RWPE1 (cell line): ENCODE data around the gene SIMC1.

Experiments
- CTCF ChIA-PET: fragments of 350-600 bp; sonication (Branson Sonifier 250); formaldehyde crosslinking; extraction: SDS; loops from one replicate; lab custom pipeline; 2021; lab: Yijun Ruan, JAX
- POLR2A ChIA-PET: fragments of 400-600 bp; formaldehyde crosslinking; extraction: SDS; loops from one replicate; lab custom pipeline; 2020; ENCODE audit warnings: antibody characterized with exemption; ENCODE audit not compliant: low non-redundant PET; lab: Yijun Ruan, JAX
- DNase-seq: peaks from one replicate; pipeline ENCODE4 v3.0.0; 2012; ENCODE audit warnings: low spot score
- H3K27ac ChIP-seq: fragments of 450-650 bp; 2 replicates; pipeline ENCODE4 v1.5.1; 2017
- TF ChIP-seq, protein P1 (sequence below): fragments of 450-650 bp; conservative IDR thresholded peaks from 2 replicates; pipeline ENCODE4 v1.5.1; 2017; ENCODE audit warnings: low read depth, mild to moderate bottlenecking

SIMC1 gene

GRCh38 chr5:176337913-176338312, 99.7 kb downstream of the SIMC1 start:
- TF ChIP-seq, protein P1, sequence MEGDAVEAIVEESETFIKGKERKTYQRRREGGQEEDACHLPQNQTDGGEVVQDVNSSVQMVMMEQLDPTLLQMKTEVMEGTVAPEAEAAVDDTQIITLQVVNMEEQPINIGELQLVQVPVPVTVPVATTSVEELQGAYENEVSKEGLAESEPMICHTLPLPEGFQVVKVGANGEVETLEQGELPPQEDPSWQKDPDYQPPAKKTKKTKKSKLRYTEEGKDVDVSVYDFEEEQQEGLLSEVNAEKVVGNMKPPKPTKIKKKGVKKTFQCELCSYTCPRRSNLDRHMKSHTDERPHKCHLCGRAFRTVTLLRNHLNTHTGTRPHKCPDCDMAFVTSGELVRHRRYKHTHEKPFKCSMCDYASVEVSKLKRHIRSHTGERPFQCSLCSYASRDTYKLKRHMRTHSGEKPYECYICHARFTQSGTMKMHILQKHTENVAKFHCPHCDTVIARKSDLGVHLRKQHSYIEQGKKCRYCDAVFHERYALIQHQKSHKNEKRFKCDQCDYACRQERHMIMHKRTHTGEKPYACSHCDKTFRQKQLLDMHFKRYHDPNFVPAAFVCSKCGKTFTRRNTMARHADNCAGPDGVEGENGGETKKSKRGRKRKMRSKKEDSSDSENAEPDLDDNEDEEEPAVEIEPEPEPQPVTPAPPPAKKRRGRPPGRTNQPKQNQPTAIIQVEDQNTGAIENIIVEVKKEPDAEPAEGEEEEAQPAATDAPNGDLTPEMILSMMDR = no peak
- CTCF ChIA-PET = no interaction called here
- H3K27ac ChIP-seq = no peak overlapping the region
- POLR2A ChIA-PET = no interaction called here
- DNase-seq = no peak

DNA sequence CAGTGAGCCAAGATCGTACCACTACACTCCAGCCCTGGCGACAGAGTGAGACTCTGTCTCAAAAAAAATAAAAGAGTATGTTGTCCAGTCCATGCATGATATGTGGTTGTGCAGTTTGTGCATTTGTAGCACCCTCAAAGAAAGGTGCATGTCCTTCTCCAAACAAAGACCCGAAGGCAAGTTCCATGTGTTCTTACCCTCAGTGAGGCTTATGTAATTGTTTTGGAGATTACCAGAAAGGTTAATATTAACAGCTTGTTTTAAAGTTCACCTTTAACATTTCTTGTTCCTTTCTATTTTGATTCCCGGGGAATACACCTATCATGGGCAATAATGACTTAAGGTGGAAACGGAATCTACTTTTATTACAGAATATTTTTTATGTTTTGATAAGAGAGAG, 101.1 kb downstream of the SIMC1 start:
- DNase-seq = no peak
- ChIA-PET POLR2A (no interaction called here), CTCF (interaction anchor here (0.6 kb wide), 1 partner anchor 610 kb away, joined by 4 read pairs; no protein-coding TSS in a partner anchor)
- no peak overlapping the region for H3K27ac ChIP-seq
- TF ChIP-seq, protein P1 = no peak

DNA sequence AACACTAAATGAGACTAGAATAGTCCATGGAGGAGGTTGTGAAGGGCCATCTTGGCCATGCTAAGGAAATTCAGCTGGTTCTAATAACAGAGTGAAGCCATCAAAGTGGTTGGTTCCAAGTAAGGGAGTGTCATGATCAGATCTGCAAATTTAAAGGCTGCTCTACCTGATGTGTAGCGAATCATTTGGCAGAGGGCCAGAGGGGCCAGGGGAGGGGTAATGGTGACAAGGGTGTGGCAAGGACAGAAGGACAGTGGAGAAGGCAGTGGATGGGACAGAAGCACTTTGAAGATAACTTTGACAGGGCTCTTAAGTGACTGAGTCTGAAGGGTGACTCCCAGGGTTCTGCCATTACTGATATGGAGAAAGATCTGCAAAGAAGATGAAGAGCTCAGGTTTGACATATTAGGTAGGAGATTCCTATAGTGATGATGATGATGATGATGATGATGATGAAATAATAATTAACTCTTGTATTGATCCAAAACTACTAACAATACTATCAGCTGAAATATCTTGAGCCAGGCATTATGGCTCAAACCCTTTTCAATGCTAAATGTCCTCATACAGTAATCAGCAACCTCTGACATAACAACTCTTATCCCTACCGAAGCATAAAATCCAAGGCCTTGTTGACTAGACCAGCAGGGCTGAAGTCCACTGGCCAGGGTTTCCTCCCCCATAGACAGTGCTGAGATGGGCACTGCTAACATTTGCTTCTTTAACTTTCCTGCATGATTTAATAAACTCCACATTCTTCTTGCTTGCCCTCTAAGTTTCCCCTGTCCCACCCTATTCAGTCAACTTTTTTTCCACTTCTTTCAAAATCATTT, 103.3 kb downstream of the SIMC1 start:
- CTCF ChIA-PET = interaction anchor here (0.6 to 0.7 kb wide), 2 partner anchors 12 to 20 kb away, joined by 3 to 4 read pairs; no protein-coding TSS in a partner anchor
- no peak overlapping the region for H3K27ac ChIP-seq
- POLR2A ChIA-PET = no interaction called here
- no peak for DNase-seq
- TF ChIP-seq, protein P1 = no peak

DNA sequence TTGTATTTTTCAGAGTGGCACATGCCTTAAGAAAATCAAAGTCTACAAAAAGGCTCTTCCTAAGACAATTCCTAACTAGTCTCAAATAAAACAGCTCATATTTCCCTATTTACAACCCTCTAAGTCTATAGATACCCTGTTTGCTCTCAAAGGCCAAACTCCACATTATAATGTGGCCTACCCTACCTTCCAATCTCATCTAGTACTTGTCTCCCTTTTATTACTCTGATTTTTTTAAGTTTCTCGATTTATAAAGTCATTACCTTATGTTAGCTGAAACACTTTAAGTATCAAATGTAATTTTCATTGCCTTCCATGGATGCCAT, 103.9 kb downstream of the SIMC1 start:
- no peak for DNase-seq
- CTCF ChIA-PET = interaction anchor here (0.6 to 0.7 kb wide), 2 partner anchors 11 to 19 kb away, joined by 3 to 4 read pairs; no protein-coding TSS in a partner anchor
- no peak overlapping the region for H3K27ac ChIP-seq
- TF ChIP-seq, protein P1 = no peak
- POLR2A ChIA-PET = no interaction called here

DNA sequence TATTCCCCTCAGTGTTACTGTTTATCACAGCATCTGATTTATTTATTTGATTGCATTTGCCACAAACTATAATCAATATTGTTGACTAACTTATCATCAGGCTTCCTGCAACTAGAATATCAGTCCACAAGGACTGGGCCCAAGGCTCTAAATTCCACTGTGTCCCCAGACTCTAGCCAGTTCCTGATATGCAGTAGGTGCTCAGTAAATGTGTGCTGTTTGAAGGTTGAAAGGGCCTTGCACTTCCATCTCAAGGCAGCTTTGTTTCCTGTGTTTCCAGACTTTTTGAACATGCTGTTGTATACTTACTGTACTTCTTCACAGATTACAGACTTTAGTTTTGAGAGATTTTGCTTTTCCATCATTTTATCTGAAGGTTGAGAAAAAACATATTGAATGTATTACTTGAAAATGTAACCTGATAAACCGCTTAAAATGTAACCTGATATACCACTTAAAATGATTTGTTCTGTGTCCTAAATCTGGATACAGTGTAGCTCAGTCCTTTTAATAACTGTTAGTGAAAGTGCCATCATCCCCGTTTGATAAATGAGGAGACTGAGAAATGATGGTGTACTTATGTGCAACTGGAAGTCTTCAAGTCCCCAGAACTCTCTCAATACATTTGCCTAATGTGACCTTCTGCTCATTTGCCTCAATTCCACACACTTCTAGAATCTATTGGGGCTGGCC, 104.7 kb downstream of the SIMC1 start:
- no peak for DNase-seq
- no peak overlapping the region for H3K27ac ChIP-seq
- TF ChIP-seq, protein P1 = no peak
- ChIA-PET POLR2A (no interaction called here), CTCF (no interaction called here)

DNA sequence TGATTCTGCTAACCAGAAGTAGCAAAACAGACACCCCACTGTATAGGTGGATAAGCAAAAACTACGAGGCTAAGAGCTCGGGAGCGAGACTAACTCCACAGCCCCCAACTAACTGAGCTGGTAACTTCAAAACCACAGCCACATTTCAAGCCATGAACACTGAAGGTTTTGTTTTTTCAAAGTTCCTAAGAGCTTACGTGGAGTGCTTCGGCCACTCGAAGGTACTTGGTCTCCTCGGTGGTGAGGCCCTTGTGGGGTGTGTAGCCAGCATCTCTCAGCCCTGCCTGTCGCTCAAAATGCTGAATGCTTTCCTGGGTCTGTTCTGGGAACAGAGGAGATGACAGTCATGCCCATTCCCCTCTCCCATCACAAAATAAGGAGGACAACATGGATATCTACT, 112.2 kb downstream of the SIMC1 start:
- no peak overlapping the region for H3K27ac ChIP-seq
- ChIA-PET POLR2A (interaction anchor here (0.6 kb wide), 2 partner anchors 11 kb away, joined by 4 to 6 read pairs; no protein-coding TSS in a partner anchor), CTCF (interaction anchor here (0.7 kb wide), 1 partner anchor 598 kb away, joined by 4 read pairs; no protein-coding TSS in a partner anchor)
- TF ChIP-seq, protein P1 = no peak
- DNase-seq = no peak
